GM19372 (cell line): Measurements from ENCODE around the gene KATNAL2.

Experiments
- ATAC-seq: cut with Tn5 transposase; IDR thresholded peaks from one replicate; pipeline ENCODE4 v1.9.1; 2021; ENCODE audit warnings: mild to moderate bottlenecking, low read depth, moderate library complexity; ENCODE audit not compliant: unreplicated experiment

KATNAL2 gene

GRCh38 chr18:47109720-47110119 lies 192.3 kb downstream of the KATNAL2 start:
- no peak for ATAC-seq

- no peak for ATAC-seq
These were observed 193.3 kb downstream of the KATNAL2 start for GRCh38 chr18:47110492-47111274.

GRCh38 chr18:47113796-47114540 lies 196.6 kb downstream of the KATNAL2 start:
- no peak for ATAC-seq

GRCh38 chr18:47115205-47115604 lies 197.8 kb downstream of the KATNAL2 start:
- no peak for ATAC-seq

GRCh38 chr18:47118981-47119380 lies 201.6 kb downstream of the KATNAL2 start:
- no peak for ATAC-seq

- ATAC-seq, result no peak
These were observed 203.0 kb downstream of the KATNAL2 start for GRCh38 chr18:47120428-47120827.

- no peak for ATAC-seq
These were observed 203.7 kb downstream of the KATNAL2 start for GRCh38 chr18:47121146-47121545.

GRCh38 chr18:47141289-47141688 lies 223.9 kb downstream of the KATNAL2 start:
- no peak for ATAC-seq

- no peak for ATAC-seq
These were observed 225.8 kb downstream of the KATNAL2 start for GRCh38 chr18:47143153-47143552.

- no peak for ATAC-seq
These were observed 226.6 kb downstream of the KATNAL2 start for GRCh38 chr18:47143899-47144485.

GRCh38 chr18:47146206-47146605 lies 228.8 kb downstream of the KATNAL2 start:
- ATAC-seq, result no peak

- ATAC-seq, result no peak
These were observed 232.1 kb downstream of the KATNAL2 start for GRCh38 chr18:47149457-47150028.

GRCh38 chr18:47150029-47150823 lies 232.8 kb downstream of the KATNAL2 start, which contains the start of gene HDHD2:
Gene HDHD2 (minus strand): TSS chr18:47150500. CDS start chr18:47136439, 14,061 bp downstream.
- ATAC-seq, result peak; percentile 82

- peak; percentile 13 for ATAC-seq
These were observed 233.5 kb downstream of the KATNAL2 start for GRCh38 chr18:47150824-47151366.

GRCh38 chr18:47151439-47151838 lies 234.0 kb downstream of the KATNAL2 start:
- ATAC-seq, result no peak
